Duodenal mucosa (tissue), 2 donors: Measurements from ENCODE around the gene AP5Z1.

Experiments
- H3K27ac ChIP-seq: one replicate; pipeline ENCODE4 v1.7.0; 2013; ENCODE audit warnings: low read depth, low read length
- H3K27me3 ChIP-seq, 2 donors: one replicate each; pipeline ENCODE4 v1.7.0; 2013; ENCODE audit warnings: low read length in 2 of 2, control low read depth in 1 of 2; ENCODE audit not compliant: insufficient read depth in 2 of 2, control insufficient read depth in 1 of 2
- H3K36me3 ChIP-seq, 2 donors: one replicate each; pipeline ENCODE4 v1.7.0; 2013; ENCODE audit warnings: low read length in 2 of 2, control low read depth in 1 of 2; ENCODE audit not compliant: insufficient read depth in 2 of 2, control insufficient read depth in 1 of 2
- H3K4me1 ChIP-seq, 2 donors: one replicate each; pipeline ENCODE4 v1.7.0; 2013; ENCODE audit warnings: low read length in 2 of 2, control low read depth in 1 of 2; ENCODE audit not compliant: insufficient read depth in 2 of 2, control insufficient read depth in 1 of 2
- H3K4me3 ChIP-seq, 2 donors: one replicate each; pipeline ENCODE4 v1.7.0; 2013; ENCODE audit warnings: low read length in 2 of 2, low read depth in 1 of 2
- H3K9ac ChIP-seq, 2 donors: one replicate each; pipeline ENCODE4 v1.7.0; 2013; ENCODE audit warnings: low read length in 2 of 2, low read depth in 1 of 2
- H3K9me3 ChIP-seq, 2 donors: one replicate each; pipeline ENCODE4 v1.7.0; 2013; ENCODE audit warnings: low read length in 2 of 2, control low read depth in 1 of 2; ENCODE audit not compliant: control insufficient read depth in 1 of 2

The AP5Z1 gene

DNA sequence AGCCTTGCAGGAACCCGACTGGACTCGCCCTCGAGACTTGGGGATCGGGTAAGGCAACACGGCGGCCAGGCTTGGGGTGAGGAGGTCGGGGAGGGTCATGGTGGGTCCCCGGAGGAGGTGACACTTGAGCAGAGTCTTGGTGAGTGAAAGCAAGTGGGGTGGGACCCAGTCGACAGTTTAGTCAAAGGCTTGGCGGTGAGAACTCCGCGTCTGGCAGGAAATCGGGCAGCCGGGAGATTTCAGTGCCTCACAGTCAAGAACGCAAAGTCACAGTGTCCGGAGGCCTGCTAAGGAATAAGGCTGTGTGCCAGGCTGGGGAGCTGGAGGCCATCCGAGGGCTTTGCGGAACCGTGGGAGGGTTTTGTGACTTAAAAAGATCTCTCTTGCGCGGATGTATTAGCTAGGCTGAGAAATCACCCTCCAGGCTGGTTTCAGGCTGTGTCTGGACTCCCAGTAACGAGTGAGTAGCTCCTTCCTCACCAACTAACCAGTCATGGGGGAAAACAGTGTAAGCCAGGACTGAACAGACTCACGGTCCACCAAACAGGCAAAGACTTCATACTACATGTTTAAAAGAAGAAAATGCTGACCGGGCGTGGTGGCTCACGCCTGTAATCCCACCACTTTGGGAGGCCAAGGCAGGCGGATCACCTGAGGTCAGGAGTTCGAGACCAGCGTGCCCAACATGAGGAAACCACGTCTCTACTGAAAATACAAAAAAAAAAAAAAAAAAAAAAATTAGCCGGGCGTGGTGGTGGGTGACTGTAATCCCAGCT lies 613 bp downstream of the AP5Z1 start:
- Histone ChIP-seq H3K4me1 (peaks cover 14 to 20% of the 10 kb centered on the region in 2 donors), H3K4me3 (peak overlapping the region; percentile 94 to 99), H3K27me3 (no peaks in the 10 kb centered on the region), H3K9me3 (no peaks in the 10 kb centered on the region), H3K36me3 (peaks cover 4% of the 10 kb centered on the region in 2 donors), H3K27ac (peak overlapping the region; percentile 93), H3K9ac (peak overlapping the region; percentile 78 to 95)

DNA sequence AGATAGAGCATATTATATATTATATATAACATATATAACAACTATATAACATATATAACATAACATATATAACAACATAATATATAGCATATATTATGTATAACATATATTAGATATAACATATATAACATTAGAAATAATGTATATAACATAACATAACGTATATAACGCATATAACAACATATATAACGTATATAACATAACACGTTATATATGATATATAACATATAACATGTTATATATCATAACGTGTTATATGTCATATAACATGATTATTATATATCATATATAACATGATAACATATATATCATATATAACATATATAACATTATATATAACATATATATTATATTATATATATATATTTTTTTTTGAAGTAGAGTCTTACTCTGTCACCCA lies 3.7 kb downstream of the AP5Z1 start:
- H3K27ac ChIP-seq, result no peak overlapping the region
- no peaks in the 10 kb centered on the region for H3K27me3 ChIP-seq
- H3K4me3 ChIP-seq, result no peak overlapping the region
- H3K9ac ChIP-seq, result no peak overlapping the region
- H3K36me3 ChIP-seq, result peaks cover 20 to 34% of the 10 kb centered on the region in 2 donors
- H3K4me1 ChIP-seq, result peaks cover 13 to 18% of the 10 kb centered on the region in 2 donors
- no peaks in the 10 kb centered on the region for H3K9me3 ChIP-seq

DNA sequence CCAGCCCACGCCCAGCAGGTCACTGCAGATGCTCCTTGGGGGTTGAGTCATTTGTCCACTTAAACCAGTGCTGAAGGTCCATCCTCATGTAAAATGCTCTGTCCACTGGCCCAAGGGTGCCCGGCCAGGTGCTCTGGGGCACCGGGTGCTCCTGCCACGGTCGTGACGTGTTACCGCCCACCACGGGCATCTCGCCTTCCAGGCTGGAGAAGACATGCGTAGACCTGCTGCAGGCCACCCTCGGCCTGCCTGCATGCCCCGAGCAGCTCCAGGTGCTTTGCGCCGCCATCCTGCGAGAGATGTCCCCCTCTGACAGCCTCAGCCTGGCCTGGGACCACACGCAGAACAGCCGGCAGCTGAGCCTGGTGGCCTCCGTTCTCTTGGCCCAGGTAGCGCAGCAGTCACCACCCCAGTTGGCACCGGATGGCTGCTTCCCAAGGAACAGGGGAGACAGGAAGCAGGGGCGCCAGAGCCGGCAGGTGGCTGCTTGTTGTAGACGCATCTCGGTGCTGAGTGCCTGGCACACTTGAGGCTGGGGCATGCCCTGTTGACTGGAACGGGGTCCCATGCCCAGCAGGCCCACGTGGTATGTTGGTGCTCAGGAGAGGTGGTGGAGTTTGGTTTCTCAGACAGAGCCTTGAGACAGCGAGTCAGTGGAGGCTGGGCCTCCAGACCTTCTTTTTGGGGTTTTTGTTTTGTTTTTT lies 6.1 kb downstream of the AP5Z1 start:
- Histone ChIP-seq H3K4me3 (no peak overlapping the region), H3K9me3 (no peaks in the 10 kb centered on the region), H3K9ac (no peak overlapping the region), H3K4me1 (peaks cover 5% of the 10 kb centered on the region in 2 donors), H3K27ac (no peak overlapping the region), H3K36me3 (peaks cover 27 to 57% of the 10 kb centered on the region in 2 donors), H3K27me3 (no peaks in the 10 kb centered on the region)

DNA sequence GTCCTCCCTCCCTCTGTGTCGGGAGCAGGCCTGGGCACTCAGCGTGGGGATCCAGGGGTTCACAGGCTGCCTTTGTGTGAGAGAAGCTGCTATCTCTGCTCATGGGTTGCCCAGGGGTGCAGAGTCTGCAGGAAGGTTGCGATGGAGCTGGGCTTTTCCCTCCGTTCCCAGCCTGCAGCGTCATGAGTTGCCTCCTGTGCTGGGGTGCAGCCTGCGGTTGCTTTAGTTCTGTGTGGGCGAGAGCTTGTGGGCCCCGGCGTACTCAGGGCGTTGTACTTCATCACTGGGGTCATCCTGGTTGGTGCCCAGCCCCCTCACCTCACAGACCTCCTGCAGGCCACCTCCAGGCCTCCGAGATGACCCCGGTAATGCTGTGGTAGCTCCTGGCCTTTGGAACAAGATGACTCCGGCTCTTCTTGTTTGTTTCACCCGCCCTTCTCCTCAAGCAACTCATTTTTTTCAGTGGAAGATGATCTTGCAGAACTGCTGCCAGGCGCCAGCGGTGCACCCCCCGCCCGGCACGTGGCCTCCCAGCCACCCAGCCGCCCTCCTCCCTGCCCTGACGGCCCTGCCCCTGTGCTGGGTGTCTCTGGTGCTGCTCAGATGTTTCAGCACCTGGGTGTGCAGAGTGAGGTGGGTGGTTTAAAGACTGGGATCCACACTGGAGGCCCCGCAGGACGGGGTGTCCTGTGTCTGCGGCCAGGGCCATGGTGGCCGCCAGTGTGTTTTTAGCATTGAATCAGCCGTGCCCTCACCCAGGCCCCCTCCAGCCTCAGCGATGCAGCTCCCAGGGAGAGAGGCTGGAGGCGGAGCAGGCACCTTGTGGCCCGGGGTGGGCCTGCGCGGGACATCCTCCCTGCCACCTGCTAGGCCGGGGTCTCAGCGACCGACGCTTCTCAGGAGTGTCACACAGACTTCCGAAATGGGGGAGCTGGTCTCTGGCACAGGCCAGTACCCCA lies 7.2 kb downstream of the AP5Z1 start:
- Histone ChIP-seq H3K9me3 (no peaks in the 10 kb centered on the region), H3K9ac (no peak overlapping the region), H3K36me3 (peaks cover 28 to 66% of the 10 kb centered on the region in 2 donors), H3K27ac (no peak overlapping the region), H3K27me3 (no peaks in the 10 kb centered on the region), H3K4me3 (no peak overlapping the region), H3K4me1 (no peaks in the 10 kb centered on the region)

DNA sequence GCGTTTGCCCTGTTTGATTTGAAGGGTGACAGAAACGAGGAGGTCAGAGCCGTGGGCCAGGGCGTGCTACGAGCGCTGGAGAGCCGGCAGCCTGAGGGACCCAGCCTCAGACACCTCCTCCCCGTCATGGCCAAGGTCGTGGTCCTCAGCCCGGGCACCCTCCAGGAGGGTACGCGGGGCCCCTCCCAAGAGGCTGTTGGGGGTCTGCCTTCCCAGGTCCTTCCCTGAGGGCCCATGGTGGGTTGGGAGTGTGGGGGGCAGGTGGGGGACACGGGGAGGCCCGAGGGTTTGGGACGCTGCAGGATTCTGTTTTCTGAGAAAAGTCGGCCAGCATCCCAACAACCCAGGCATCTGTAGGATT lies 7.8 kb downstream of the AP5Z1 start:
- Histone ChIP-seq H3K36me3 (peaks cover 28 to 73% of the 10 kb centered on the region in 2 donors), H3K4me3 (no peak overlapping the region), H3K27ac (no peak overlapping the region), H3K9ac (no peak overlapping the region), H3K9me3 (no peaks in the 10 kb centered on the region), H3K4me1 (no peaks in the 10 kb centered on the region), H3K27me3 (no peaks in the 10 kb centered on the region)

DNA sequence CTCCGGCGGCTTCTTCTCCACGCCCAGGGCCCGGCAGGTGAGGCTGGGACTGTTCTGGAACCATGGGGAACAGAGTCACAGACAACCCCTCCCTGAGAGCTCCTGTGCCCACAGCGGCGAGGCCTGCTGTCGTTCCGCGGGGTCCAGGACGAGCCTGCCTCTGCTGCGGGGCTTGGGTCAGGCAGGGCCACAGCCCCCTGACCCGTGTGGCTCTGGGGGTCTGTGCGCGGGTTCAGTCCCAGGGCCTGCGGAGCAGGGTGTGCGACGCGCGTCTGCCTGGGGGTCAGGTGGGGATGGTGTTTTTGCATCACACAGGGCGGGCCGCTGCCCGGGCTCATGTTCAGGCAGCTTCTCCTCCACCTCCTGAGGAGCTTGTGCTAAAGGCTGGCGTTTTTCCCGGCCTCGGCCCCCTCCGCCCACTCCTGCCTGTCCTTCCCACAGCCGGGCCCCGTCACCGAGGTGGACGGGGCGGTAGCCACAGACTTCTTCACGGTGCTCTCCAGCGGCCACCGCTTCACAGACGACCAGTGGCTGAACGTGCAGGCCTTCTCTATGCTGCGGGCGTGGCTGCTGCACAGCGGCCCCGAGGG lies 8.4 kb downstream of the AP5Z1 start:
- H3K4me3 ChIP-seq, result no peak overlapping the region
- peaks cover 28 to 78% of the 10 kb centered on the region in 2 donors for H3K36me3 ChIP-seq
- no peaks in the 10 kb centered on the region for H3K9me3 ChIP-seq
- no peaks in the 10 kb centered on the region for H3K27me3 ChIP-seq
- no peak overlapping the region for H3K27ac ChIP-seq
- no peaks in the 10 kb centered on the region for H3K4me1 ChIP-seq
- H3K9ac ChIP-seq, result no peak overlapping the region

DNA sequence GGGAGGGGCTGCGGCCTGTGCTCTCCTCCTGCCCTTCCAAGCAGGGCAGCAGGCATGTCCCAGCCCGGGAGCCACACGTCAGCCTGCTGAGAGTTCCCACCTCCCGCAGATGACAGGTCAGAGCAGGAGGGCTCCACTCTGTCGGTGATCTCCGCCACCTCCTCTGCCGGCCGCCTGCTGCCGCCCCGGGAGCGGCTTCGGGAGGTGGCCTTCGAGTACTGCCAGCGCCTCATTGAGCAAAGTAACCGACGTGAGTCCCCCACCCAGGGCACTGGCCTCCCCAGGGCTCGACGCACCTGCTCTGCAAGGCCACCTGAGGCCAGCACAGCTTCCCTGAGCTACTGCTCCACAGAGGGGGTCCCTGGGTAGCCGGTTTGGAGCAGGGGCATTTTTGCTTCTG lies 9.4 kb downstream of the AP5Z1 start:
- Histone ChIP-seq H3K9ac (no peak overlapping the region), H3K27ac (no peak overlapping the region), H3K9me3 (no peaks in the 10 kb centered on the region), H3K4me1 (no peaks in the 10 kb centered on the region), H3K27me3 (no peaks in the 10 kb centered on the region), H3K4me3 (no peak overlapping the region), H3K36me3 (peaks cover 28 to 79% of the 10 kb centered on the region in 2 donors)

DNA sequence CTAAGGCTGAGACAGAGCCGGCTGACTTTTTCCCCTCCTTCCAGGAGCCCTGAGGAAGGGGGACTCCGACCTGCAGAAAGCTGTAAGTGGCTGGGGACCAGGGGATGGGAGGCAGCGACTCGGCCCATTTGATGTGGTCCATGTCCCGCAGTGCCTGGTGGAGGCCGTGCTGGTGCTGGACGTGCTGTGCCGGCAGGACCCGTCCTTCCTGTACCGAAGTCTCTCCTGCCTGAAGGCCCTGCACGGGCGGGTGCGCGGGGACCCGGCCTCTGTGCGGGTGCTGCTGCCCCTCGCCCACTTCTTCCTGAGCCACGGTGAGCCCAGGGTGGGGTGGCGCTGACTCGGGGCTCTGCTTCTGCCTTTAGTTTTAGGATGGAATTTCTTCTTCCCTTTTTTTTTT lies 9.9 kb downstream of the AP5Z1 start:
- Histone ChIP-seq H3K27me3 (no peaks in the 10 kb centered on the region), H3K9ac (no peak overlapping the region), H3K9me3 (no peaks in the 10 kb centered on the region), H3K4me1 (no peaks in the 10 kb centered on the region), H3K27ac (no peak overlapping the region), H3K4me3 (no peak overlapping the region), H3K36me3 (peaks cover 28 to 83% of the 10 kb centered on the region in 2 donors)

DNA sequence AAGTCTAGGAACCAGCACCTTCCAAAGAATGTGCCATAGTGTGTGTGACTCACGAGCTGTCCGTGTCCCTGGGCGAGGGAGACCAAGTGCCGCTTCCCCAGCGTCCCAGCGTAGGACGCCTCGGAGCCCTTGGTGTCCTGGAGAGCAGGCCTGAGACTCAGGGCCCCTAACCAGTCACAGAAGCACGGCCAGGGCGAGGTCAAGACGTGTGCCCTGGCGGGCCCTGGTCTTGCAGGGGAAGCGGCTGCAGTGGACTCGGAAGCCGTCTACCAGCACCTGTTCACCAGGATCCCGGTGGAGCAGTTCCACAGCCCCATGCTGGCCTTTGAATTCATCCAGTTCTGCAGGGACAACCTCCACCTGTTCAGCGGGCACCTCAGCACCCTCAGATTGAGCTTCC lies 10.6 kb downstream of the AP5Z1 start:
- no peak overlapping the region for H3K9ac ChIP-seq
- no peak overlapping the region for H3K4me3 ChIP-seq
- peaks cover 24 to 84% of the 10 kb centered on the region in 2 donors for H3K36me3 ChIP-seq
- H3K27me3 ChIP-seq, result no peaks in the 10 kb centered on the region
- no peaks in the 10 kb centered on the region for H3K9me3 ChIP-seq
- H3K27ac ChIP-seq, result no peak overlapping the region
- no peaks in the 10 kb centered on the region for H3K4me1 ChIP-seq
